ENCODE data around the gene SESN1. TPM values are rescaled to one million over a fixed set of nuclear protein-coding genes. Genes with fewer than 3 reads are reported as not detected.
"Not testable (repeated sequence)": the region's sequence is repeated elsewhere in the genome, so short reads cannot be mapped to it uniquely, and the experiment has no call there.

SESN1 gene
- polyA plus RNA-seq, 2 donors = 11.1 to 14.8 TPM

GRCh38 chr6:108985301-108985700 is 109.3 kb downstream of the SESN1 start:
- Histone ChIP-seq H3K36me3 (ENCODE audit: control insufficient read depth in 2 of 2, insufficient read depth in 2 of 2, low read length in 1 of 2) (peaks cover 2 to 10% of the 10 kb centered on the region in 2 donors), H3K27ac (ENCODE audit: low read depth in 2 of 2, low read length in 1 of 2) (no peak overlapping the region), H3K4me3 (ENCODE audit: low read depth in 1 of 2, low read length in 2 of 2) (no peak overlapping the region), H3K9me3 (ENCODE audit: control insufficient read depth in 2 of 2, insufficient read depth in 1 of 2, low read depth in 1 of 2, low read length in 1 of 2) (no peaks in the 10 kb centered on the region), H3K27me3 (ENCODE audit: control insufficient read depth in 1 of 2, insufficient read depth in 2 of 2, low read length in 2 of 2) (no peaks in the 10 kb centered on the region), H3K4me1 (ENCODE audit: control insufficient read depth in 2 of 2, insufficient read depth in 2 of 2, low read length in 1 of 2) (no peaks in the 10 kb centered on the region)

- no peaks in the 10 kb centered on the region for H3K9me3 ChIP-seq (ENCODE audit: control insufficient read depth in 2 of 2, insufficient read depth in 1 of 2, low read depth in 1 of 2, low read length in 1 of 2)
- H3K4me3 ChIP-seq (ENCODE audit: low read depth in 1 of 2, low read length in 2 of 2) = no peak overlapping the region
- 83 to 87% methylated on average over 1 of the region's 1 CpG for WGBS, 2 donors
- no peaks in the 10 kb centered on the region for H3K27me3 ChIP-seq (ENCODE audit: control insufficient read depth in 1 of 2, insufficient read depth in 2 of 2, low read length in 2 of 2)
- H3K36me3 ChIP-seq (ENCODE audit: control insufficient read depth in 2 of 2, insufficient read depth in 2 of 2, low read length in 1 of 2) = peaks cover 0 to 2% of the 10 kb centered on the region in 2 donors
- H3K4me1 ChIP-seq (ENCODE audit: control insufficient read depth in 2 of 2, insufficient read depth in 2 of 2, low read length in 1 of 2) = no peaks in the 10 kb centered on the region
- H3K27ac ChIP-seq (ENCODE audit: low read depth in 2 of 2, low read length in 1 of 2) = no peak overlapping the region
These were observed 111.5 kb downstream of the SESN1 start for GRCh38 chr6:108983151-108983550.

GRCh38 chr6:108982154-108983113 is 112.2 kb downstream of the SESN1 start:
- Histone ChIP-seq H3K36me3 (ENCODE audit: control insufficient read depth in 2 of 2, insufficient read depth in 2 of 2, low read length in 1 of 2) (peaks cover 0 to 2% of the 10 kb centered on the region in 2 donors), H3K27ac (ENCODE audit: low read depth in 2 of 2, low read length in 1 of 2) (no peak overlapping the region), H3K9me3 (ENCODE audit: control insufficient read depth in 2 of 2, insufficient read depth in 1 of 2, low read depth in 1 of 2, low read length in 1 of 2) (no peaks in the 10 kb centered on the region), H3K4me1 (ENCODE audit: control insufficient read depth in 2 of 2, insufficient read depth in 2 of 2, low read length in 1 of 2) (no peaks in the 10 kb centered on the region), H3K27me3 (ENCODE audit: control insufficient read depth in 1 of 2, insufficient read depth in 2 of 2, low read length in 2 of 2) (no peaks in the 10 kb centered on the region), H3K4me3 (ENCODE audit: low read depth in 1 of 2, low read length in 2 of 2) (no peak overlapping the region)
- WGBS, 2 donors = 90 to 91% methylated on average over 10 of the region's 10 CpGs

GRCh38 chr6:108978638-108979037 is 116.0 kb downstream of the SESN1 start:
- not testable (repeated sequence) for H3K9me3 ChIP-seq (ENCODE audit: control insufficient read depth in 2 of 2, insufficient read depth in 1 of 2, low read depth in 1 of 2, low read length in 1 of 2); H3K4me1 ChIP-seq (ENCODE audit: control insufficient read depth in 2 of 2, insufficient read depth in 2 of 2, low read length in 1 of 2); H3K4me3 ChIP-seq (ENCODE audit: low read depth in 1 of 2, low read length in 2 of 2); H3K27me3 ChIP-seq (ENCODE audit: control insufficient read depth in 1 of 2, insufficient read depth in 2 of 2, low read length in 2 of 2); H3K36me3 ChIP-seq (ENCODE audit: control insufficient read depth in 2 of 2, insufficient read depth in 2 of 2, low read length in 1 of 2); H3K27ac ChIP-seq (ENCODE audit: low read depth in 2 of 2, low read length in 1 of 2)
- WGBS, 2 donors = 100% methylated on average over 1 of the region's 1 CpG

GRCh38 chr6:108974201-108974600 is 120.4 kb downstream of the SESN1 start:
- Histone ChIP-seq H3K36me3 (ENCODE audit: control insufficient read depth in 2 of 2, insufficient read depth in 2 of 2, low read length in 1 of 2) (no peaks in the 10 kb centered on the region), H3K4me1 (ENCODE audit: control insufficient read depth in 2 of 2, insufficient read depth in 2 of 2, low read length in 1 of 2) (no peaks in the 10 kb centered on the region), H3K27ac (ENCODE audit: low read depth in 2 of 2, low read length in 1 of 2) (no peak overlapping the region), H3K9me3 (ENCODE audit: control insufficient read depth in 2 of 2, insufficient read depth in 1 of 2, low read depth in 1 of 2, low read length in 1 of 2) (no peaks in the 10 kb centered on the region), H3K27me3 (ENCODE audit: control insufficient read depth in 1 of 2, insufficient read depth in 2 of 2, low read length in 2 of 2) (no peaks in the 10 kb centered on the region), H3K4me3 (ENCODE audit: low read depth in 1 of 2, low read length in 2 of 2) (no peak overlapping the region)
- WGBS, 2 donors = 91 to 100% methylated on average over 1 of the region's 1 CpG

- Histone ChIP-seq H3K9me3 (ENCODE audit: control insufficient read depth in 2 of 2, insufficient read depth in 1 of 2, low read depth in 1 of 2, low read length in 1 of 2) (no peaks in the 10 kb centered on the region), H3K27ac (ENCODE audit: low read depth in 2 of 2, low read length in 1 of 2) (no peak overlapping the region), H3K27me3 (ENCODE audit: control insufficient read depth in 1 of 2, insufficient read depth in 2 of 2, low read length in 2 of 2) (no peaks in the 10 kb centered on the region), H3K4me1 (ENCODE audit: control insufficient read depth in 2 of 2, insufficient read depth in 2 of 2, low read length in 1 of 2) (no peaks in the 10 kb centered on the region), H3K36me3 (ENCODE audit: control insufficient read depth in 2 of 2, insufficient read depth in 2 of 2, low read length in 1 of 2) (no peaks in the 10 kb centered on the region), H3K4me3 (ENCODE audit: low read depth in 1 of 2, low read length in 2 of 2) (no peak overlapping the region)
- 89% methylated on average over 2 of the region's 2 CpGs for WGBS, 2 donors
These were observed 124.9 kb downstream of the SESN1 start for GRCh38 chr6:108969776-108970175.

GRCh38 chr6:108968325-108969316 is 126.0 kb downstream of the SESN1 start:
- no peak overlapping the region for H3K27ac ChIP-seq (ENCODE audit: low read depth in 2 of 2, low read length in 1 of 2)

GRCh38 chr6:108966855-108967755 is 127.5 kb downstream of the SESN1 start:
- 61 to 64% methylated on average over 12 of the region's 12 CpGs for WGBS, 2 donors
- no peaks in the 10 kb centered on the region for H3K36me3 ChIP-seq (ENCODE audit: control insufficient read depth in 2 of 2, insufficient read depth in 2 of 2, low read length in 1 of 2)
- no peaks in the 10 kb centered on the region for H3K27me3 ChIP-seq (ENCODE audit: control insufficient read depth in 1 of 2, insufficient read depth in 2 of 2, low read length in 2 of 2)
- no peaks in the 10 kb centered on the region for H3K4me1 ChIP-seq (ENCODE audit: control insufficient read depth in 2 of 2, insufficient read depth in 2 of 2, low read length in 1 of 2)
- no peak overlapping the region for H3K27ac ChIP-seq (ENCODE audit: low read depth in 2 of 2, low read length in 1 of 2)
- no peaks in the 10 kb centered on the region for H3K9me3 ChIP-seq (ENCODE audit: control insufficient read depth in 2 of 2, insufficient read depth in 1 of 2, low read depth in 1 of 2, low read length in 1 of 2)
- H3K4me3 ChIP-seq (ENCODE audit: low read depth in 1 of 2, low read length in 2 of 2) = no peak overlapping the region

More at GRCh38 chr6:108968325-108969316, 126.0 kb downstream of the SESN1 start:
- Histone ChIP-seq H3K9me3 (ENCODE audit: control insufficient read depth in 2 of 2, insufficient read depth in 1 of 2, low read depth in 1 of 2, low read length in 1 of 2) (no peaks in the 10 kb centered on the region), H3K36me3 (ENCODE audit: control insufficient read depth in 2 of 2, insufficient read depth in 2 of 2, low read length in 1 of 2) (no peaks in the 10 kb centered on the region), H3K27me3 (ENCODE audit: control insufficient read depth in 1 of 2, insufficient read depth in 2 of 2, low read length in 2 of 2) (no peaks in the 10 kb centered on the region), H3K4me1 (ENCODE audit: control insufficient read depth in 2 of 2, insufficient read depth in 2 of 2, low read length in 1 of 2) (no peaks in the 10 kb centered on the region), H3K4me3 (ENCODE audit: low read depth in 1 of 2, low read length in 2 of 2) (no peak overlapping the region)
- 87 to 90% methylated on average over 14 of the region's 14 CpGs for WGBS, 2 donors

- Histone ChIP-seq H3K4me3 (ENCODE audit: low read depth in 1 of 2, low read length in 2 of 2) (no peak overlapping the region), H3K27me3 (ENCODE audit: control insufficient read depth in 1 of 2, insufficient read depth in 2 of 2, low read length in 2 of 2) (no peaks in the 10 kb centered on the region), H3K4me1 (ENCODE audit: control insufficient read depth in 2 of 2, insufficient read depth in 2 of 2, low read length in 1 of 2) (no peaks in the 10 kb centered on the region), H3K27ac (ENCODE audit: low read depth in 2 of 2, low read length in 1 of 2) (no peak overlapping the region), H3K9me3 (ENCODE audit: control insufficient read depth in 2 of 2, insufficient read depth in 1 of 2, low read depth in 1 of 2, low read length in 1 of 2) (no peaks in the 10 kb centered on the region), H3K36me3 (ENCODE audit: control insufficient read depth in 2 of 2, insufficient read depth in 2 of 2, low read length in 1 of 2) (no peaks in the 10 kb centered on the region)
- WGBS, 2 donors = 91 to 97% methylated on average over 5 of the region's 5 CpGs
These were observed 128.4 kb downstream of the SESN1 start for GRCh38 chr6:108966251-108966650.
